Hippocampal formation (tissue), 2 donors: Measurements from ENCODE around the gene PRKCA.

ENCODE experiments used
- DNase-seq, 2 donors: peaks; one replicate each; lab custom pipeline; 2025; lab: John Stamatoyannopoulos, UW

Gene PRKCA

DNA sequence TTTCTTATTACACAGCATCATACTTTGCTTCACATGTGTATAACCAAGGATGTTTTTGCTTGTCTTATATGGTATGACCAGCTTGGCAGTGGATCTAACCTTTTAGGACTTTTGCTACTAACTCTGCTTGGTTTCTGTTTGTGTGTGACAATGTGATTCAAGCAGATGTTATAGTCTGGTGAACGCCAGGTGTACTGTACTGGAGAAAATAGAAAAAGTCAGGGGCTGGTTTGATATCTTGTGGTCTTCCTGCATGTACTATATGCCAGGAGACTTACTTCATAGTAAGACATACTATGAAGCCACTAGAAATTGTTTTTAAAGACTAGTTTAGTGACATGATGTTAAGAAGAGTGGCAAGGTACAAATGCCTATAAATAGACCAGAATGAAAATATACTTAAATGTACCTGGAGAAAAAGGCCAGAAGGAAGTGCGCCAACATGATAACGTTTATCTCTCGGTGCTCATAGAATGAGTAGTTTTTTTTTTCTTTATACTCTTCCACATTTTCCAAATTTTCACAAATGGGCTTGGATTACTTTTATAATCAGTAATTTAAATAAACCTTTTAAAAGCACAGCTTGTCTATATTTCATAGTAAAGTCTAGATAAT lies 112.3 kb downstream of the PRKCA start:
- DNase-seq: no peak

- no peak for DNase-seq
Measured at GRCh38 chr17:66415366-66416206, 113.2 kb downstream of the PRKCA start.

GRCh38 chr17:66416207-66416940 lies 114.0 kb downstream of the PRKCA start:
- no peak for DNase-seq

DNA sequence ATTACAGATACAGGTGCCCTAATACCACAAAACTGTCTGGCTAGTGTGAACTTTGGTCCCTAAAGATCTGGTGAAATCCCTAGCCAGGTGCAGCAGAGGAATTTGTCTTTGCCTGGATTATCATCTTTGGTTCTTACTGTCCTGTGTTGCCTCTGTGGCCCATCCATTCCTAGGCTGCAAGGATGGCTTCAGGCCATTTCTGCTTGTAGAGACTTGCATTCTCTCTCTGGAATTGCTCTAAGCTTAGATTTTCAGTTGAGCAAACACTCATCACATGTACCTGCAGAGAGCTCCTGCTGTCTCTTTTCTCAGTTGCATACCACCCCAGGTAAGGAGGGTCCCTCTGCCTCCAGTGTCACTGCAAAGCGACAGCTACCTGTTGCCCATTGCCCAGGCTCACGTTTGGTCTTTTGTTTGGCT lies 114.9 kb downstream of the PRKCA start:
- DNase-seq: no peak

- no peak for DNase-seq
Measured at GRCh38 chr17:66420961-66421371, 118.6 kb downstream of the PRKCA start.

GRCh38 chr17:66422186-66422585 lies 119.8 kb downstream of the PRKCA start:
- no peak for DNase-seq

GRCh38 chr17:66423056-66423955 lies 120.9 kb downstream of the PRKCA start:
- no peak for DNase-seq

DNA sequence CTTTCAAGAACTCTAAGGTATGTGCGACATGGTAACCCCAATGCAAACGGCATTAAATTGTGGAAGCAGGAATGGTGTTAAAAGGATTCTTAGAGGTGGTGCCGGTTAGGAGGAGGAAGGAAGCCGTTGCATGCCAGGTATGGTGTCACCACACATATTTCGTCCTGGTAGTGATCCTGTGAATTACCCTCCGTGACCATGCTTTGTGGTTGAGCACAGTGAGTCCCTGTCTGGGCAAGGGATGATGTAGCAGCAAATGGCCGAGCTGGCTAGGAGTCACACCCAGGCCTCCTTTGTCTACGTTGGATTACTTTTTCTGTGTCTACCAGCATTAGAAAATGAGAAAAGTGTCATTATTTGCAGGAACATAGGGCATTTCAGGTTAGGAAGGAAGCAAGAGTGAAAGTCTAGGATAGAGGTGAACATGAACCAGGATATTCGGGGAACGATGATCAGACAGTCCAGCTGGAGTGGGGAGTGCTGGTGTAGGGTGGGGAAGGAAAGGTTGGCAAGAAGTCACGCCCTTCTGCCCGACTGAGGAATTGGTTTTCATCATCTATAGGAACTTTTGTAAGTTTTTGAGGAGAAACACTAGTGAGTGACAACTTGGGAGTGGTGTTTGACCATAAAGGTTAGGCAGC lies 123.5 kb downstream of the PRKCA start:
- DNase-seq: no peak

GRCh38 chr17:66426397-66427033 lies 124.1 kb downstream of the PRKCA start:
- no peak for DNase-seq

DNA sequence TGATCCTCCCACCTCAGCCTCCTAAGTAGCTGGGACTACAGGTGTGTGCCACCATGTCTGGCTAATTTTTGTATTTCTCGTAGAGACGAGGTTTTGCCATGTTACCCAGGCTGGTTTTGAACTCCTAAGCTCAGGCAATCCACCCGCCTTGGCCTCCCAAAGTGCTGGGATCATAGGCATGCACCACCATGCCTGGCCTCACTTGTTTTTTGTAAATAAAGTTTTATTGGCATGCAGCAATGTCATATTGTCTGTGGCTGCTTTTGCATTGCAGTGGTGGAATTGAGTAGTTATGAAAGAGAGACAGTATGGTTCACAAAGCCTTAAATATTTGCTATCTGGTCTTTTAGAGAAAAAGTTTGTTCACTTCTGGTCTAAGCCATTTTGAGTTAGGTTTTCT lies 124.7 kb downstream of the PRKCA start:
- no peak for DNase-seq

GRCh38 chr17:66429680-66430079 lies 127.3 kb downstream of the PRKCA start:
- DNase-seq: no peak

- DNase-seq: no peak
Measured at GRCh38 chr17:66430846-66431795, 128.7 kb downstream of the PRKCA start.

DNA sequence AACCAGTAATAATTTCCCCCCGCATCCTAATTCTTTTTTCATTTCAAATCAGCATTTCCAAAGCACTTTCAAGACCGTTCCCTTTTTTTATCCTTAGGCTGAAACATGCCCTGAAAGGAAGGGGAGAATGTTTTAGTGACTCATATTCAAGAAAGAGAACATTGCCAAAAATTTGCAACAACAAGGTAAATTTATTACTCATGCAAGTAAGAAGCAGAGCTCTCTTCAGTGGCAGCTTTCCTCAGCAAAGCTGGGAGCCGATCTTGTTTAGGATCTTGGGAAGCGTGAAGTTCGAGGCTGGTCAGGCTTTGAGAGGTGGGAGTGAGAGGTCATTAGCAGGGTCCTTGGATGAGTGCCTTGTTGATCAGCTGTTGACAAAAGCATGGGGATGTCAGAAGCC lies 129.5 kb downstream of the PRKCA start:
- DNase-seq: no peak

DNA sequence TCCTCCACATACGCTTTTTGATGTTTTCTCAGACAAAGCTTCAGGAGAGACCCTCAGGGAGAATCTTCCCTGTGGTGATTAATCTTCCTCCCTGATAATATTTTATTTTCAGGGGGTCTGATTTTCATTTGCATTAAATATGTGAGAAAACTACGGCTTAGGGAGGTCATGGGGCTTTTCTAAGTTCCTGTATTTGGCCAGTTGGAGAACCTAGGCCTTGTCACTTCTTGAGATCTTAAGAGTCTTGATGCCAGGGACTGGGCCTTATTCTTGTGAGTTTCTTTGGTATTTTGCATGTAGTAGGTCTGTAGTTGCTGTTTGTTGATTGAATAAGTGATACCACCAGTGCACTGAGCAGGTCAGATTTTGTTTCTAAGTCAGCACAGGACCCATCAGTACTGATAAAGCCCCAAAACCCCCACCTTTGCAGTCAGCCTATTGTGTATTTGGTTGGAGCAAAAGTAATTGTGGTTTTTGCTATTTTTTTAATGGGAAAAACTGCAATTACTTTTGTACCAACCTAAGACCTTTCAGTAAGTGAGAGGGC lies 130.1 kb downstream of the PRKCA start:
- DNase-seq: no peak

DNA sequence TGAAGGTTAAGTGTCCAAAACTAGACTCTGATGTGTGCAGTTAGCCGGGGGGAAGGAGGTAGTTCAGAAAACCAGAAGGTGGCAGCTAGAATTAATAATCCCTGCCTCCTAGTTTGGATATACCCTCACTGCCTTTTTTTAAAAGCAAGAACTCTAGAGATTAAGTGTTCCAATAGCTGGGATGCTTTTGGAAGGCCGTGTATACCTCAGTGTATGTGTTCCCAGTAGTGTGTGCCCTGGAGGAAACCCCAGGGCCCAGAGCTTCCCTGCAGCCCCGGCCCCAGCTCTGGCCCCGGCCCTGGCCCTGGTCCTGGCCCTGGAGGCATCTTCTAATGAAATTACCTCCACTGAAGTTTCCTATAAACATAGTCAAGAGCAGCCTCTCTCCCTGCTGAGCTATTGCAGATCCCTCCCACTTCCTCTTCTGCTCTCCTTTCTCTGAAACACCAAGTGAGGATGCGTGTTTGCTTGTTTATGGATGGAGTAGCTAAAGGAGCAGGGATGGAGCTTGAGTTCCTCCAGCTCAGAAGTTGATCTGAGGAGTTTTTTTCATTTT lies 130.7 kb downstream of the PRKCA start:
- DNase-seq: no peak

- no peak for DNase-seq
Measured at GRCh38 chr17:66435182-66435581, 132.8 kb downstream of the PRKCA start.

DNA sequence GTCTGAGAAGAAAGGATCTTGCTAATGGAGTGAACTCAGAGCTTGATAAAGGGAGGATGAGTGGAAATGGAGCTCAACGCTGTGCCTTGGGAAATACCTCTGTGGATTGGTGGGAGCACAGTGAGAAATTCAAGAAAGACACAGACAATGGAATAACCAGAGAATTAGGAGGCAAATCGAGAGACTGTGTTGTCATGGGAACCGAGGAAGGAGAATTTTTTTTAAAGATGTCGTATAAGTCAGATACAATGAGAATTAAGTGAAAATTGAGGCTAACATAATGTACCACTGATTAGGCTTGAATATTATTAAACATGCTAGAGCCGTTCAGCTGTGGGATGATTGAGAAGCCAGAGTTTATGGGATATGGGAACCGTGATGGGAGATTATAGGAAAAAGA lies 134.2 kb downstream of the PRKCA start:
- DNase-seq: no peak

DNA sequence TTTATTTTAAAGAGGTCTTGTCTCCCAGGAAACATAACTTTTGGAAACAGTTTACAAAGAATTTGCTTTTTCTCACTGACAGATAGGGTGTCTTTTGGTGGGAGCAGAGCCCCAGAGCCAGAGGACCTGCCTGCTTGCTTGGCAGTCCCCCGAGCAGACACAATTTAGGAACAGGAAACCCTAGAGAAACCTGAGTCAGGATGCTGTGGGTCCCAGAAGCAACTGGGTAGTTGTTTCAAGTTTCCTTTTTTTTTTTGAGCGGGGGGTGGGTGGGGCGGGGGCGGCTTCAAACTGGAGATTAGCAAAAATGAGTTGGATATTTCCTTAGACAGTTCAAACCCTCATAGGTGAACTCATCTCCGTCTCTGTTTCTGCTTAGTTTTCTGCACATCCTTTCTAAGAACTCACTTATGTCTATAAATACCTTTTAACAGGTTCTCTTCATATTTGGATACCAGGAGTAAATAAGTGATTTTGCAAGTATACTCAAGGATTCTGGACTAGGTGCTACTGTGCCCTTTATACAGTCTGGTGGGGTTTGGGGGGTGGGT lies 135.1 kb downstream of the PRKCA start:
- DNase-seq: no peak

DNA sequence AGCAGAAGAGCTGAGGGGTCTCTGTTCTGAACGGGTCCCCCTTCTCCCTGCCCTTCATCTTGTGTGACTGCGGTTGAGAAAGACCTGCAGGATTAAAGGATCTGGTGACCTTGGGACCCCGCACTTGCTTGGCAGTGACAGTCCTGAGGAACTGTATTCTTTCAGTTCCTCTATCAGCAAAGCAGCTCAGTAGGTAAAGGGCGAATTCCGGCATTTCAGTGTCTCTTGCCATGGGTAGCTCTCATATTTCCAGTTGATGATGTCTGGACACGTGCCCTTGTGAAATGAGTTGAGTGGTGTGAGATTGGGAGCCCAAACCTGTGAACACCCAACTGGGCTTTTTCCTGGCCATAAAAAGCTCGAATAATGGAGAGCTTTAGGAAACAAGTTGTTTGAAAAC lies 135.7 kb downstream of the PRKCA start:
- no peak for DNase-seq
